HPDE6-E6E7 (cell line): ENCODE results near the gene MIB2.

Experiments used
- DNase-seq: peaks from one replicate; pipeline ENCODE4 v3.0.0; 2011; ENCODE audit warnings: missing footprints; ENCODE audit errors: extremely low spot score

MIB2 gene

DNA sequence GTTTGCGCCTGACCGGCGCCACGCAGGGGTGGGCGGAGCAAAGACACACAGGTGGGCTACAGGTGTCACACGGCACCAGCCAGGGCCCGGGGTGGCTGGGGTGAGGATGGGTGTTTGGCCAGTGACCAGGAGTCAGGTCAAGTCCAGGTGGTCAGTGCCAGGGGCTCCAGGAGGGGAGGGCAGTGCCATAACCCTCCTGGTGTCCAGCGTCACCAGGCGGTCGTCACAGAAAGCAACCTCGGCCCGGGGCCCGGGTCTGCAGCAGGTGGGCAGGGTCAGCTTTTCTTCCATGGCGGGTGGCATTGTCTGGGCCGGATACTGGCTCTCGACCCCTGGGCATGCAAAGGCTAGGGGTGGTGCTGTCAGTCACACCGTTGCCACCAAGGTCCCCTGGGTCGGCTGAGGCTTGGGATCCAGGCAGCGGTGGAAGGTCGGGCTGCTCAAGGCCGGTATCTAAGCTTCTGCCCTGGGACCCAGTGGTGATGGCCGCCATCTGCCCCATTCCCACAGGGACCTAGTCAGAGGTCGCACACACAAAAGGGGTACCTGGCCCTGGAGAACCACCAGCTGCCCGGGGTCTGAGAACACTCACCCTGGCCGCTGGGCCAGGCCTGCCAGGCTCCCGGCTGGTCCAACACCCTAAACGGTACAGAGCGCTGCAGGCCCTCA is 17.1 kb upstream of the MIB2 start:
- no peak for DNase-seq

GRCh38 chr1:1598720-1599029 is 16.6 kb upstream of the MIB2 start:
- DNase-seq, result no peak

GRCh38 chr1:1599030-1599934 is 16.0 kb upstream of the MIB2 start:
- no peak for DNase-seq

- DNase-seq, result no peak
Measured at GRCh38 chr1:1599935-1600860, 15.1 kb upstream of the MIB2 start, which contains the start of gene FNDC10. TSS of gene FNDC10 (minus strand) at chr1:1600135. CDS start at chr1:1600015, 120 bp downstream.

DNA sequence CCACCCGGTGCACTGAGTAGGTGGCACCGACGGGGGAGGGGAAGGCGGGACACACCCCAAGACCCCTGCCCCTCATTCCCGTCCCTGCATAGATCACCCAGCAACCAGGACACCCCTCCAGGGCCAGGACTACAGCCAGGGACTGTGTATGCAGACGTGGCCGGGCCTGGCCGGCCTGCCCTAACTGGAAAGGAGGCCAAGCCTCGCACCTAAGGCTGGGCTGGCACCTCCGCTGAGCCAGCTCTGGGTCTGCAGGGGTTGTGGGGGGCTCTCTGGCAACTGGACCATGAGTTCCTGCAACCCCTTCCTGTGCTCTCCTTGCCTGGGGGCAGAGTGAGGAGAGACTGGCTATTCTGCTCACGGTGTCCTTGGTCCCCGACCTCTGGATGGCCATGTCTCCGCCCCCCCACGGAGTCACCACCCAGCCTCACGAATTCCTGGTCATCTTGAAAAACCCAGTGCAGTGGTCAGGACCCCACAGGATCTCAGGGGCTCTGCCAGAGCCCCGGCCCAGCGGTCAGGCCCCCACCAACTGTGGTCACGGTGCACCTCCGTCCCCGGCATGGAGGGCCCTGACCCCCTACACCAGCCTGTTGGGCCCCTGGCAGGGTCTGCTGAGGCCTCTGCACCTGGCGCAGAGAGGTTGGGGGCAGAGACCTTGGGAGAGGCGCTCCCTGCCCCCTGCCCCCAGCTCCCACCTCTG is 14.3 kb upstream of the MIB2 start:
- DNase-seq, result no peak

- DNase-seq, result no peak
Measured at GRCh38 chr1:1601564-1602303, 13.6 kb upstream of the MIB2 start.

GRCh38 chr1:1602304-1602967 is 12.9 kb upstream of the MIB2 start:
- DNase-seq, result no peak

- no peak for DNase-seq
Measured at GRCh38 chr1:1602968-1603506, 12.3 kb upstream of the MIB2 start.

GRCh38 chr1:1603671-1604373 is 11.5 kb upstream of the MIB2 start:
- no peak for DNase-seq

- no peak for DNase-seq
Measured at GRCh38 chr1:1604374-1605033, 10.8 kb upstream of the MIB2 start.

GRCh38 chr1:1605034-1605591 is 10.2 kb upstream of the MIB2 start:
- no peak for DNase-seq

GRCh38 chr1:1605724-1606123 is 9.6 kb upstream of the MIB2 start:
- no peak for DNase-seq

DNA sequence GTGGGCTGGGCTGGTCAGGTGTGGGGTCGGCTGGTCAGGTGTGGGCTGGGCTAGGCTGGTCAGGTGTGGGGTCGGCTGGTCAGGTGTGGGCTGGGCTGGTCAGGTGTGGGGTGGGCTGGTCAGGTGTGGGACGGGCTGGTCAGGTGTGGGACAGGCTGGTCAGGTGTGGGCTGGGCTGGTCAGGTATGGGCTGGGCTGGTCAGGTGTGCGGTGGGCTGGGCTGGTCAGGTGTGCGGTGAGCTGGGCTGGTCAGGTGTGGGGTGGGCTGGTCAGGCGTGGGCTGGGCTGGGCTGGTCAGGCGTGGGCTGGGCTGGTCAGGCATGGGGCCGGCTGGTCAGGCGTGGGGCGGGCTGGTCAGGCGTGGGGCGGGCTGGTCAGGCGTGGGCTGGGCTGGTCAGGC is 9.1 kb upstream of the MIB2 start:
- DNase-seq, result no peak

DNA sequence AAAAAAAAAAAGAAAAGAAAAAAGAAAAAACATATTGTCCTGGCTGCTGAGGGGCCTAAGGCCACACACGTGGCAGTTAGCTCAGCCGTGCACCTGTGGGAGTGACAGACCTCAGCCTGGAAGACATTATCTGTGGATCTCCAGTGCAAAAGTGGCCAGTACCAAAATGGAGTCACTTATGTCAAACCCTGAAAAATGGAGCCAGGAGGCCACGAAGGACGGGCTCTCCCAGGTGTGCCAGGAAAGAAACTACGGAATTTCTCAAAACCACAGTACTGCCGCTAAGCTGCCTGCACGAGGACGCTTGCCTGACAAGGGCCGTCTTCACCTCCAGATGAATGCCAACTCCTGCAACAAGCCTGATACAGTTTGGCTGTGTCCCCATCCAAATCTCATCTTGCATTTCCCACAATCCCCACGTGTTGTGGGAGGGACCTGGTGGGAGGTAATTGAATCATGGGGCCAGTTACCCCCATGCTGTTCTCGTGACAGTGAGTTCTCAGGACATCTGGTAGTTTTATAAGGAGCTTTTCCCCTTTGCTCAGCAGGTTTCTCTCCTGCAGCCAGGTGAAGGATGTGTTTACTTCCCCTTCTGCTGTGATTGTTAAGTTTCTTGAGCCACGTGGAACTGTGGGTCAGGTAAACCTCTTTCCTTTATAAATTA is 5.3 kb upstream of the MIB2 start:
- no peak for DNase-seq

DNA sequence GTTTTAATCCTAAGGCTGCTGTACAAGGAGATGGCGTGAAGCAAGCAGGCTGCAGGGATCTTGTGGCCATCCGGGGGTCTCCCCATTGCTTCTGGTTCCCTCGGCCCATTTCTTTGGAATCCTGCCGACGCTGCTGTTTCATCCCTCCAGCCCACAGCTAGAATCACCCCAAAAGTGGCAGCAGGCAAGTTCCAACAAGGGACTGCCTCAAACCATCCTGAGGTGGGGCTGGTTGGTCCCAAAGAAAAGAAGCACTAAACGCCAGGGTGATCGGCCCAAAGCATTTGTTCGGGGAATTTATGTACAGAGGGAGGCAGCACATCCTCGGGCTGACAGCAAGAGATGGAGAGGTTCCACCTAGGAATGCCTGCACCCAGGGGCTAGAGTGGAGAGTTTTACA is 4.5 kb upstream of the MIB2 start:
- DNase-seq, result no peak

DNA sequence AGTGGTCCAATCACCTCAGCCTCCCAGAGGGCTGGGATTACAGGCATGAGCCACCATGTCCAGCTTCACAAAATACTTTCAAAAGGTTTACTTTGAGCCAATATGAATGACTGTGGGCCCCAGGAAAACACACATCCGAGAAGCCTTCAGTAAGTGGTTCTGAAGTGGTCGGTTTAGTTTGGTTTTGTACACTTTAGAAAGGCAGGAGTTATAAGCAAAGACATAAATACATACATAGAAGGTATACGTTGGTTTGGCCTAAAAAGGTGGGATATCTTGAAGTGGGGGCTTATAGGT is 3.2 kb upstream of the MIB2 start:
- no peak for DNase-seq

- DNase-seq, result no peak
Measured at GRCh38 chr1:1613509-1614082, 1.7 kb upstream of the MIB2 start.
